Glutamatergic neuron (in vitro differentiated cells): ENCODE data around the gene MAP2. TPM values are rescaled to one million over a fixed set of nuclear protein-coding genes. Genes with fewer than 3 reads are reported as not detected.
A peak's percentile ranks its signal among the peaks of the same experiment; 100 is the strongest.

Experiments
- DNase-seq: peaks from one replicate; pipeline ENCODE4 v3.0.0; 2022
- H3K27ac Mint-ChIP-seq: one replicate; pipeline ENCODE4 v1.8.0; 2020; ENCODE audit warnings: mild to moderate bottlenecking, mixed read lengths, inconsistent platforms; ENCODE audit not compliant: unreplicated experiment
- H3K27me3 Mint-ChIP-seq: one replicate; pipeline ENCODE4 v1.8.0; 2020; ENCODE audit warnings: mild to moderate bottlenecking, moderate library complexity, mixed read lengths, inconsistent platforms; ENCODE audit not compliant: unreplicated experiment
- H3K36me3 Mint-ChIP-seq: one replicate; pipeline ENCODE4 v1.8.0; 2020; ENCODE audit warnings: mild to moderate bottlenecking, mixed read lengths, inconsistent platforms; ENCODE audit not compliant: unreplicated experiment
- H3K4me1 Mint-ChIP-seq: one replicate; pipeline ENCODE4 v1.8.0; 2020; ENCODE audit warnings: mild to moderate bottlenecking, low read depth, mixed read lengths, inconsistent platforms; ENCODE audit not compliant: unreplicated experiment
- H3K4me3 Mint-ChIP-seq: one replicate; pipeline ENCODE4 v1.8.0; 2020; ENCODE audit warnings: mild to moderate bottlenecking, mixed read lengths, inconsistent platforms; ENCODE audit not compliant: unreplicated experiment
- H3K9me3 Mint-ChIP-seq: one replicate; pipeline ENCODE4 v1.8.0; 2020; ENCODE audit warnings: mild to moderate bottlenecking, moderate library complexity, mixed read lengths, inconsistent platforms; ENCODE audit not compliant: unreplicated experiment
- CTCF ChIP-seq: fragments of 200-600 bp; sonication (generic); IDR thresholded peaks from one replicate; pipeline ENCODE4 v1.5.0; 2021; ENCODE audit not compliant: partially characterized antibody, unreplicated experiment
- total RNA-seq: library from RNA; stranded (reverse); fragmentation: NEBNext Ultra II Directional; extraction: Animal tissue kit (Norgen Biotek cat#: 25700); gene quantifications from one replicate; pipeline ENCODE4 v1.2.1, GENCODE V29; 2021; ENCODE audit not compliant: unreplicated experiment

The MAP2 gene
- total RNA-seq, 1 donor from 2014 or later, result 177 TPM

GRCh38 chr2:209565896-209566582, 142.2 kb downstream of the MAP2 start:
- TF ChIP-seq CTCF, result no peak
- Mint-ChIP-seq H3K4me3 (no peak overlapping the region), H3K27ac (no peak overlapping the region), H3K36me3 (no peaks in the 10 kb centered on the region), H3K27me3 (no peaks in the 10 kb centered on the region), H3K4me1 (peaks cover 3% of the 10 kb centered on the region), H3K9me3 (no peaks in the 10 kb centered on the region)
- DNase-seq, result no peak

GRCh38 chr2:209570194-209570593, 146.3 kb downstream of the MAP2 start:
- no peaks in the 10 kb centered on the region for H3K36me3 Mint-ChIP-seq
- no peak for DNase-seq
- no peak overlapping the region for H3K27ac Mint-ChIP-seq
- no peak for TF ChIP-seq CTCF
- peaks cover 3% of the 10 kb centered on the region for H3K4me1 Mint-ChIP-seq
- no peak overlapping the region for H3K4me3 Mint-ChIP-seq
- H3K9me3 Mint-ChIP-seq, result no peaks in the 10 kb centered on the region
- no peaks in the 10 kb centered on the region for H3K27me3 Mint-ChIP-seq

GRCh38 chr2:209574515-209574914, 150.7 kb downstream of the MAP2 start:
- H3K9me3 Mint-ChIP-seq, result peaks cover 9% of the 10 kb centered on the region
- H3K27ac Mint-ChIP-seq, result no peak overlapping the region
- H3K36me3 Mint-ChIP-seq, result no peaks in the 10 kb centered on the region
- TF ChIP-seq CTCF, result no peak
- no peak for DNase-seq
- H3K27me3 Mint-ChIP-seq, result peaks cover 6% of the 10 kb centered on the region
- no peak overlapping the region for H3K4me3 Mint-ChIP-seq
- H3K4me1 Mint-ChIP-seq, result peaks cover 27% of the 10 kb centered on the region

- TF ChIP-seq CTCF, result peak; percentile 87
- Mint-ChIP-seq H3K4me3 (peak overlapping the region; percentile 61), H3K4me1 (peaks cover 33% of the 10 kb centered on the region), H3K36me3 (no peaks in the 10 kb centered on the region), H3K27ac (peak overlapping the region; percentile 95), H3K27me3 (peaks cover 6% of the 10 kb centered on the region), H3K9me3 (peaks cover 11% of the 10 kb centered on the region)
- DNase-seq, result no peak
Measured at GRCh38 chr2:209577376-209578357, 153.8 kb downstream of the MAP2 start.
